OCI-M2 (cell line): ENCODE data around the gene ADH1B.
"Not testable (repeated sequence)": the region's sequence is repeated elsewhere in the genome, so short reads cannot be mapped to it uniquely, and the experiment has no call there.

Source experiments
- DNase-seq: peaks from one replicate; lab custom pipeline; 2025; ENCODE audit not compliant: unreplicated experiment; lab: John Stamatoyannopoulos, UW

ADH1B gene

GRCh38 chr4:99321241-99322191, at the start of gene ADH1B:
Gene ADH1B, minus strand, starts transcription at chr4:99321401. Its CDS starts 70 bp downstream, at chr4:99321331.
- DNase-seq: no peak

GRCh38 chr4:99367817-99368216, 46.6 kb upstream of the ADH1B start:
- DNase-seq: not testable (repeated sequence)

- no peak for DNase-seq
These were observed 45.3 kb upstream of the ADH1B start for GRCh38 chr4:99366491-99366890.

GRCh38 chr4:99362768-99363167, 41.6 kb upstream of the ADH1B start:
- no peak for DNase-seq

GRCh38 chr4:99361899-99362275, 40.7 kb upstream of the ADH1B start:
- no peak for DNase-seq

- DNase-seq: no peak
These were observed 40.2 kb upstream of the ADH1B start for GRCh38 chr4:99361268-99361898.

- DNase-seq: no peak
These were observed 38.4 kb upstream of the ADH1B start for GRCh38 chr4:99359480-99360204.

- DNase-seq: no peak
These were observed 36.7 kb upstream of the ADH1B start for GRCh38 chr4:99357948-99358347.

- DNase-seq: no peak
These were observed 35.8 kb upstream of the ADH1B start for GRCh38 chr4:99356992-99357391.

- DNase-seq: not testable (repeated sequence)
These were observed 34.9 kb upstream of the ADH1B start for GRCh38 chr4:99356149-99356548.

GRCh38 chr4:99352602-99353537, 31.7 kb upstream of the ADH1B start, which contains the start of gene ADH1C:
Gene ADH1C, minus strand, starts transcription at chr4:99352746. Its CDS starts 71 bp downstream, at chr4:99352675.
- no peak for DNase-seq

- DNase-seq: no peak
These were observed 30.3 kb upstream of the ADH1B start for GRCh38 chr4:99351487-99351886.

GRCh38 chr4:99349338-99349737, 28.1 kb upstream of the ADH1B start:
- no peak for DNase-seq

- not testable (repeated sequence) for DNase-seq
These were observed 21.4 kb upstream of the ADH1B start for GRCh38 chr4:99342624-99343023.

- no peak for DNase-seq
These were observed 20.2 kb upstream of the ADH1B start for GRCh38 chr4:99341426-99341825.

- DNase-seq: no peak
These were observed 18.0 kb upstream of the ADH1B start for GRCh38 chr4:99339172-99339571.

- no peak for DNase-seq
These were observed 15.4 kb upstream of the ADH1B start for GRCh38 chr4:99336553-99336952.

- DNase-seq: no peak
These were observed 13.7 kb upstream of the ADH1B start for GRCh38 chr4:99334880-99335279.

GRCh38 chr4:99330648-99331047, 9.4 kb upstream of the ADH1B start:
- no peak for DNase-seq

- no peak for DNase-seq
These were observed 8.7 kb upstream of the ADH1B start for GRCh38 chr4:99329876-99330275.
